Amniotic epithelial cell (primary cell): ENCODE results near the gene MRPL3.
"Not testable (repeated sequence)": the region's sequence is repeated elsewhere in the genome, so short reads cannot be mapped to it uniquely, and the experiment has no call there.

Experiments
- DNase-seq: peaks from one replicate; pipeline ENCODE4 v3.0.0-alpha.2; 2010; ENCODE audit warnings: low read depth

The MRPL3 gene

DNA sequence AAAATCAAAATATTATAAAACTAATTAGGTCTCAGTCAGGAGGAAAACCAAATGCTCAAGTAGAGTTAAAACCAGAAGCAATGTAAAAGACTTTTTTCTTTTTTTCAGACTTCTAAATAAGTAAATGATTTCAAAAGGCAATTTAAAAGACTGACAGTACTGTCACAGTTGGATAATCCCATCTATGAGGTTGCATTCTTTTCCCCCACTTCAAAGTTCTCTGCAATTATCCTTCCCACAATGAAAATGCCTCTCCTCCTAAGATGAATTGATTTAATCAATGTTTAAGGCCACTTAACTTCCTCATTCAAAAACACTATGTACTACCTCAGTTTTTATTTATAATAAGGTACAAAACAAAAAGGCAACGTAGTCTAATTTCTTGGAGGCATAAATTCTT lies 8.1 kb downstream of the MRPL3 start:
- DNase-seq = no peak

- peak; percentile 13 for DNase-seq
Observed at GRCh38 chr3:131491775-131492174, 11.0 kb downstream of the MRPL3 start.

GRCh38 chr3:131491084-131491483 lies 11.7 kb downstream of the MRPL3 start:
- no peak for DNase-seq

- not testable (repeated sequence) for DNase-seq
Observed at GRCh38 chr3:131486545-131486944, 16.2 kb downstream of the MRPL3 start.

DNA sequence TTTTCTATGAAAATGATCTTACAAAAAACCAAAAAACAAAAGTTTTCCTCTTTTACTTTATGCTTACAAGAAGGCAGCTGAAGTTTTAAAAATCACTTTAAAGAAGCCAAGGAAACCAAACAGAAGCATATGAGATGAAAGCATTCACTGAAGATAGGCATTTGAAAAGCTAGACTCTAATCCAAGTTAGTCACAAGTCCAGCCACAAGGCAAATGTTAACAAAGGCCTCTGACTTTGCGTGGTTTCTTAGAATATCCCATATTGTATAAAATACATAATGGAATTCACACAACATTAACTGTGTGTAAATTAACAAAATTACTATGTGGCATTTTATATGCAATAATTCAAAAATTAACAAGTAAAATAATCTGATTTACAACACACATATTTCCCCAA lies 17.7 kb downstream of the MRPL3 start:
- DNase-seq = peak; percentile 25

GRCh38 chr3:131484496-131485111 lies 18.2 kb downstream of the MRPL3 start:
- no peak for DNase-seq

DNA sequence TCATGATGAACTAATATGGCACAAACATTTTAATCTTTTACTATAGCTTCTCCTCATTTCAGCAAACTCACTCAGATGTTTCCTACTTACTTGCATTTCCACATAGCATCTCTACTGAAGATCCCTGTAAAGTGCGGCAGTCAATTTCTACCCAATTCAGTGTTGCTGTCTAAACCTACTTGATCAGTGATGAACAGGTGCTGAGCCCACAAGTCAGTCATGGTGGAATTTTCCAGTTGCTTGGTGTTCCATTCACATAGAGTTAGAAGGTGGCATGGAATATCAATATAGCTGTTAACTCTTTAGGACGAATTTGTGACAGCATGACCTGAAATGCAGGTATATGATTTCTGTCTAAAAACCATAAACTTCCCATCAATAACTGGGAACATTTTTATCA lies 22.7 kb downstream of the MRPL3 start:
- no peak for DNase-seq

- DNase-seq = no peak
Observed at GRCh38 chr3:131477813-131478212, 25.0 kb downstream of the MRPL3 start.

DNA sequence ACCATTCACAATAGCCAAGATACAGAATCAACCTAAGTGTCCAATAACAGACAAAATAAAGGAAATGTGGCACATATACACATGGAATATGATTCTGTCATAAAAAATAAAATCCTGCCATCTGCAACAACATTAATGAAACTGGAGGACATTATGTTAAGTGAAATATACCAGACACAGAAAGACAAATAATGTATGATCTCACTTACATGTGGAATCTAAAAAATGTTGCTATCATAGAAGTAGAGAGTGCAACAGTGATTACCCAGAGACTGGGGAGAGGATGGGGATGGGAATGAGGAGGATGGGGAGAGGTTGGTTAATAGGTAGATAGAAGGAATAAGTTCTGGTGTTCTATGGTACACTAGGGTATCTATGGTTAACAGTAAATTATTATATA lies 28.7 kb downstream of the MRPL3 start:
- DNase-seq = peak; percentile 51

GRCh38 chr3:131470377-131470776 lies 32.4 kb downstream of the MRPL3 start:
- DNase-seq = no peak

DNA sequence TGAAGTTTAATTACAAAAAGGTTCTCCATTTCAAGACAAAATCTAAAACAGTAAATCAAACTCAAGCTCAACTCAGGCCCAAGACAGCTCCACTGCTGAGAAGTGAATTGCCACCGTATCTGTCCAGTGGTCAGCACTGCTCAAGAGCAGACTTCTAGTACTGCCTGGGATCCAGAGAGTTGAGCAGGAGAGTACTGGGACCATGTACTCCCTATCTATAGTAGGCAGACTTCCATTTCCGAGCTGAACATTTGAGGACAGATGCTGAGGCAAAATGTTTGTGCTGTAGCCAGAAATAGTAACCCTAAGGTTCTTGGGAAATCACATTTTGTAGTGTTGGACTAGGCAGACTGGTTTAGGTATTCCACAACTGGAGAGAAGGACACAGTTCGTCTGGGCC lies 44.1 kb downstream of the MRPL3 start:
- no peak for DNase-seq

GRCh38 chr3:131457220-131457619 lies 45.6 kb downstream of the MRPL3 start:
- DNase-seq = no peak

DNA sequence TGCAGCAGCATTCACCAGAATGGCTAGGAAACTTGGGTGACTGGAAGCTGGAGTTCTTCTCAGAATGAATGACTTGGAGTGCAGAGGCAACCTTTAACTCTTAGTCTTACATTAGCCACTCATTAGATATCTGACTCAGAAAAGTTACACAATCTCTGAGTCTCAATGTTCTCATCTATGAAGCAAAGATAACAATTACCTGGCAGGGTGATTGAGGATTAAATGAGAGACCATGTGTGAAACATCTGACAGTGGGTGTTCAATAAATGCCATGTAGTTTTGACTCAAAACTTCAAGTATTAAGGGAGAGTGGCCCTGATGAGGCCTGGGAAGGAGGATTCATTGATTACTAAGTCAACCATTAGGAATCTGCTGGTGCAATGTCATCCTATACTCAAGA lies 48.3 kb downstream of the MRPL3 start:
- DNase-seq = peak; percentile 74

DNA sequence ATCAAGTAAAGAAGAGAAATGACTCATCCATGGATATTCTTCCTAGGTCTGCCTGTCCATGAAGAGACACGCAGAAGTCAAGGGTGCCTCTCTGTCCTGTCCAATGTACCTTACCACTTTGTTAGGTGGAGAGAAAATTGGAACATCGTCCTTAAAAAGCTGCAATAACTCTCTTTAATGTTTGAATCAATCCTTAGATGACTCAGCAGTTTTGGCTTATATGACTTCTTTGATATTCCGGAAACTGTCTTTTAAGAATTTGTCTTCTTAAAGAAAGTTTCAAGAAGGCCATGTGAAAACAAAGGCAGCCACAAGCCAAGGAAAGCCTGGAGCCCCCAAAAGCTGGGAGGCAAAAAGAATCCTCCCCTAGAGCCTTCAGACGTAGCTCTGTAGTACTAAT lies 49.2 kb downstream of the MRPL3 start:
- no peak for DNase-seq

GRCh38 chr3:131447349-131447748 lies 55.4 kb downstream of the MRPL3 start:
- DNase-seq = no peak

DNA sequence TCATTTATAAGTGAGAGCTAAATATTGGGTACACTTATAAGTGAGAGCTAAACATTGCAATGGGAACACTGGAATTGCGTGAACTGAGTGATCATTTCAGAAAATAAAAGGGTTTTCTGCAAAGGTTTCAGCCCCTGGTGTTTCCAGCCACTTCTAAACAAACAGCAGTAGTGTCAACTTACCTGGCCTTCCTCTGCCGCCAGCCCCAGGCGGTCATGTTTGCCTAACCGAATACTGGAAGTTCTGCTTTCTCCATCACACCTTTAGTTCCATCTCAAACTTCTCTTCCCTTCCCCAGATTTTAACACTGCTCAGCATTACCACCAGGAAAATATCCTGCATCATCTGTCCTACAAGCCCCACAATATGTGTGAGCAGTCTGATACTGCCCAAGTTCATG lies 58.6 kb downstream of the MRPL3 start:
- DNase-seq = no peak

GRCh38 chr3:131439084-131439483 lies 63.7 kb downstream of the MRPL3 start:
- DNase-seq = no peak

GRCh38 chr3:131435000-131435399 lies 67.8 kb downstream of the MRPL3 start:
- DNase-seq = no peak

DNA sequence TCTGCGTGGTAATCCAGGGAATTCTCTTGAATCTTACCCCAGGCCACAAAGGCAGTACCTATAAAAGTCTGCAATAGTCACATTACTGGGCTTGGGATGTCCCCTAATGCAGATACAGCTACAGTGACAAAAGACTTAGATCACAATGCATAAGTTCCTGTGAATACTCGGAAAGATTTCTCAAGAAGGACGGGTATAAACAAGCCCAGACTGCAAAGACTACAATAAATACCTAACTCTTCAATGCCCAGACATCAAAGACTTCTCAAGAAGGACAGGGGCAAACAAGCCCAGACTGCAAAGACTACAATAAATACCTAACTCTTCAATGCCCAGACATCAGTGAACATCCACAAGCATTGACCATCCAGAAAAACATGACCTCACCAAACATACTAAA lies 70.3 kb downstream of the MRPL3 start:
- DNase-seq = no peak

DNA sequence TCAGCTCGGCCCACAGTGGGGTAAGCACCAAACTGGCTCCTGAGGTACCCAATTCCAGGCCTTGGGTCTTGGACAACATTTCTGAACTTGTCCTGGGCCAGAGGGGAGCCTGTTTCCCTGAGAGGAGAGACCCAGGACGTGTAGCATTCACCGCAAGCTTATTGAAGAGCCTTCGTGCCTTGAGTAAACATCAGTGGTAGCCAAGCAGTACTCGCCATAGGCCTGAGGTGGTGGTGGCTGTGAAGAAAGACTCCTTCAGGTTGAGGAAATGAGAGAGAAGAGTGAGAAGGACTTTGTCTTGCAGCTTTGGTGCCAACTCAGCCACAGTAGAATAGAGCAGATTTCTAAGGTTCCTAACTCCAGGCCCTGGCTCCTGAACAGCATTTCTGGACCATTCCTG lies 71.0 kb downstream of the MRPL3 start:
- no peak for DNase-seq

GRCh38 chr3:131427226-131427625 lies 75.5 kb downstream of the MRPL3 start:
- no peak for DNase-seq

DNA sequence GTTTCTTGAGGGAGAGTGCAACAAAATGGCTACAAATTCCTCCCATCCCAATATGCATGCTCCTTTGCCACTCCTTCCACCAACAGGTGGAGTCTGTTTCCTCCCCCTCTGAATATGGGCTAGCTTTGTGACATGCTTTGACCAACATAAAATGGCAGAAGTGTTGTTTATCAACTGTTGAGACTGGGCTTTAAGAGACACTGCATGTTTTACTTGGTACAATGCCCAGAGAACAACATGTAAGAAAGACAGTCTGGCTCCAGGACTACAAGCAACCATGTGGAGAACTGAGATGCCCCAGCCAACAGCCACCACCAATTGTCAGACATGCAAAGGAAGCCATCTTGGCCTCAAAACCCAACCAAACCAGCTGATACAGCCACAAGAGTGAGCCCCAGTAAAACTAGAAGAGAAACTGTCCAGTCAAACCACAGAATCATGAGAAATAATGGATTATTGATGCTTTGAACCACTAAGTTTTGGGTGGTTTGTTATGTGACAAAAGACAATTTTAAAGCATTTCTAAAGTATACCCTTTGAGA lies 80.7 kb downstream of the MRPL3 start:
- DNase-seq = no peak

GRCh38 chr3:131421301-131421700 lies 81.5 kb downstream of the MRPL3 start:
- DNase-seq = no peak

GRCh38 chr3:131417751-131418150 lies 85.0 kb downstream of the MRPL3 start:
- no peak for DNase-seq
